IMR-90 (cell line): ENCODE data around the gene RPTOR. TPM values are rescaled to one million over a fixed set of nuclear protein-coding genes. Genes with fewer than 3 reads are reported as not detected.

Experiments
- ATAC-seq: fragments of 200-7000 bp; cut with Tn5 transposase; 2 replicates; pipeline ENCODE4 v1.9.1; 2020; ENCODE audit warnings: low read depth, mild to moderate bottlenecking, moderate library complexity
- BruUV-seq: library from RNA; stranded (reverse); fragments of 400-500 nt; replicated peaks from 2 replicates; lab custom pipeline; 2021; lab: Mats Ljungman, UMichigan
- CTCF ChIA-PET: fragments of 300-600 bp; formaldehyde crosslinking; extraction: SDS; loops from one replicate; lab custom pipeline; 2021; ENCODE audit warnings: antibody characterized with exemption; lab: Yijun Ruan, JAX
- POLR2A ChIA-PET: fragments of 300-600 bp; sonication (Branson Sonifier 250); formaldehyde crosslinking; loops from one replicate; lab custom pipeline; 2022; ENCODE audit warnings: antibody characterized with exemption; ENCODE audit not compliant: unreplicated experiment; lab: Charles Lee
- DNase-seq: peaks from one replicate; pipeline ENCODE4 v3.0.0; 2013
- H2AFZ ChIP-seq: replicated peaks from 2 replicates; pipeline ENCODE3; 2013; ENCODE audit warnings: low read length, mild to moderate bottlenecking; ENCODE audit not compliant: poor library complexity
- H2AK5ac ChIP-seq: 2 replicates; pipeline ENCODE4 v1.6.1; 2013; ENCODE audit warnings: low read depth, low read length, inconsistent platforms
- H2AK9ac ChIP-seq: replicated peaks from 2 replicates; pipeline ENCODE3; 2013; ENCODE audit warnings: mild to moderate bottlenecking, low read depth, low read length, moderate library complexity; ENCODE audit not compliant: poor library complexity
- H2BK120ac ChIP-seq: 2 replicates; pipeline ENCODE4 v1.6.1; 2013; ENCODE audit warnings: low read depth, low read length, inconsistent platforms
- H2BK15ac ChIP-seq: 3 replicates; pipeline ENCODE4 v1.6.1; 2013; ENCODE audit warnings: low read depth, low read length, inconsistent platforms
- H2BK20ac ChIP-seq: 2 replicates; pipeline ENCODE4 v1.6.1; 2013; ENCODE audit warnings: low read depth, mild to moderate bottlenecking, inconsistent platforms, low read length, moderate library complexity
- H2BK5ac ChIP-seq: 2 replicates; pipeline ENCODE4 v1.6.1; 2013; ENCODE audit warnings: mild to moderate bottlenecking, low read depth, low read length, inconsistent platforms; ENCODE audit not compliant: poor library complexity, severe bottlenecking
- H3K14ac ChIP-seq: replicated peaks from 2 replicates; pipeline ENCODE4 v1.6.1; 2013; ENCODE audit warnings: low read depth, low read length, inconsistent platforms
- H3K18ac ChIP-seq: 2 replicates; pipeline ENCODE4 v1.6.1; 2013; ENCODE audit warnings: low read depth, low read length, control low read depth
- H3K23ac ChIP-seq: 2 replicates; pipeline ENCODE4 v1.6.1; 2013; ENCODE audit warnings: low read depth, low read length, inconsistent platforms
- H3K27ac ChIP-seq: 2 replicates; pipeline ENCODE4 v1.5.1; 2013; ENCODE audit warnings: mild to moderate bottlenecking, control low read depth, low read length; ENCODE audit not compliant: insufficient read depth
- H3K27me3 ChIP-seq: 2 replicates; pipeline ENCODE4 v1.6.1; 2013; ENCODE audit warnings: low read length; ENCODE audit not compliant: control insufficient read depth, insufficient read depth
- H3K36me3 ChIP-seq: 2 replicates; pipeline ENCODE4 v1.6.1; 2013; ENCODE audit warnings: low read length, mixed read lengths; ENCODE audit not compliant: control insufficient read depth, insufficient read depth
- H3K4ac ChIP-seq: 2 replicates; pipeline ENCODE4 v1.6.1; 2013; ENCODE audit warnings: low read depth, low read length, inconsistent platforms
- H3K4me1 ChIP-seq: 2 replicates; pipeline ENCODE4 v1.6.1; 2013; ENCODE audit warnings: low read length, mixed read lengths; ENCODE audit not compliant: control insufficient read depth, insufficient read depth
- H3K4me2 ChIP-seq: 2 replicates; pipeline ENCODE4 v1.6.1; 2013; ENCODE audit warnings: low read depth, mild to moderate bottlenecking, control low read depth, low read length, moderate library complexity
- H3K4me3 ChIP-seq: 2 replicates; pipeline ENCODE4 v1.5.1; 2013; ENCODE audit warnings: low read depth, mild to moderate bottlenecking, control low read depth, low read length, moderate library complexity; ENCODE audit not compliant: insufficient read depth
- H3K56ac ChIP-seq: 2 replicates; pipeline ENCODE4 v1.6.1; 2013; ENCODE audit warnings: low read length, inconsistent platforms; ENCODE audit not compliant: insufficient read depth; ENCODE audit errors: extremely low read depth
- H3K79me1 ChIP-seq, 2 experiments: 2 replicates each; pipeline ENCODE4 v1.6.1; 2013; ENCODE audit warnings: low read length in 2 of 2, inconsistent platforms in 1 of 2, low read depth in 1 of 2
- H3K9ac ChIP-seq: 2 replicates; pipeline ENCODE4 v1.6.1; 2013; ENCODE audit warnings: low read depth, low read length, control low read depth
- H3K9me1 ChIP-seq: 2 replicates; pipeline ENCODE4 v1.6.1; 2013; ENCODE audit warnings: low read length, inconsistent platforms; ENCODE audit not compliant: insufficient read depth
- H3K9me3 ChIP-seq: 2 replicates; pipeline ENCODE4 v1.6.1; 2013; ENCODE audit warnings: low read length; ENCODE audit not compliant: control insufficient read depth, insufficient read depth
- H4K20me1 ChIP-seq: 2 replicates; pipeline ENCODE4 v1.6.1; 2013; ENCODE audit warnings: low read length, inconsistent platforms; ENCODE audit not compliant: insufficient read depth
- H4K5ac ChIP-seq: 2 replicates; pipeline ENCODE4 v1.6.1; 2013; ENCODE audit warnings: mild to moderate bottlenecking, low read depth, low read length, control low read depth
- H4K8ac ChIP-seq, 2 experiments: 2 replicates each; pipeline ENCODE4 v1.6.1; 2013; ENCODE audit warnings: low read depth in 2 of 2, low read length in 2 of 2, control low read depth in 1 of 2, inconsistent platforms in 1 of 2
- H4K91ac ChIP-seq: 2 replicates; pipeline ENCODE4 v1.6.1; 2013; ENCODE audit warnings: low read depth, low read length, inconsistent platforms; ENCODE audit not compliant: insufficient read depth
- BHLHE40 ChIP-seq: fragments of 150-350 bp; IDR thresholded peaks from 2 replicates; pipeline ENCODE4 v1.6.1; 2016; ENCODE audit warnings: mild to moderate bottlenecking, low read depth, low read length
- CEBPB ChIP-seq: IDR thresholded peaks from 2 replicates; pipeline ENCODE4 v1.6.1; 2012; ENCODE audit warnings: low read depth, low read length, improper control_type of control experiment
- CHD1 ChIP-seq: IDR thresholded peaks from 2 replicates; pipeline ENCODE4 v1.6.1; 2012; ENCODE audit warnings: low read depth, low read length, improper control_type of control experiment
- CTCF ChIP-seq: conservative IDR thresholded peaks from 2 replicates; pipeline ENCODE4 v1.5.1; 2012; ENCODE audit warnings: mild to moderate bottlenecking, low read depth, low read length, improper control_type of control experiment
- FOS ChIP-seq: fragments of 150-350 bp; IDR thresholded peaks from 2 replicates; pipeline ENCODE4 v1.6.1; 2016; ENCODE audit warnings: low read depth, low read length
- MAFK ChIP-seq: IDR thresholded peaks from 2 replicates; pipeline ENCODE4 v1.6.1; 2012; ENCODE audit warnings: low read depth, low read length, improper control_type of control experiment
- MAZ ChIP-seq: IDR thresholded peaks from 2 replicates; pipeline ENCODE4 v1.6.1; 2012; ENCODE audit warnings: low read depth, mild to moderate bottlenecking, low read length, improper control_type of control experiment, moderate library complexity, borderline replicate concordance
- MXI1 ChIP-seq: IDR thresholded peaks from 2 replicates; pipeline ENCODE4 v1.6.1; 2012; ENCODE audit warnings: low read depth, mild to moderate bottlenecking, low read length, moderate library complexity, borderline replicate concordance
- NFE2L2 ChIP-seq: fragments of 150-350 bp; IDR thresholded peaks from 2 replicates; pipeline ENCODE4 v1.6.1; 2016; ENCODE audit warnings: low read depth, mild to moderate bottlenecking, low read length
- POLR2A ChIP-seq: IDR thresholded peaks from 2 replicates; pipeline ENCODE4 v1.6.1; 2012; ENCODE audit warnings: mild to moderate bottlenecking, low read depth, low read length
- RAD21 ChIP-seq: IDR thresholded peaks from 2 replicates; pipeline ENCODE4 v1.6.1; 2012; ENCODE audit warnings: low read length, improper control_type of control experiment
- RCOR1 ChIP-seq: IDR thresholded peaks from 2 replicates; pipeline ENCODE4 v1.6.1; 2012; ENCODE audit warnings: mild to moderate bottlenecking, low read length, improper control_type of control experiment; ENCODE audit not compliant: insufficient replicate concordance
- RFX5 ChIP-seq: IDR thresholded peaks from 2 replicates; pipeline ENCODE4 v1.8.0; 2012; ENCODE audit warnings: low read depth, mild to moderate bottlenecking, low read length, moderate library complexity
- SMC3 ChIP-seq: fragments of 150-350 bp; IDR thresholded peaks from 2 replicates; pipeline ENCODE4 v1.6.1; 2016; ENCODE audit warnings: low read depth, mild to moderate bottlenecking, antibody characterized with exemption, low read length, moderate library complexity
- USF2 ChIP-seq: fragments of 150-350 bp; IDR thresholded peaks from 2 replicates; pipeline ENCODE4 v1.6.1; 2017; ENCODE audit warnings: mild to moderate bottlenecking, antibody characterized with exemption, low read length, low read depth
- WGBS, 2 experiments: methylation state at CpG; one replicate each; pipeline versions ENCODE4 v1.1.5 to v1.1.7; 2013; ENCODE audit warnings: missing lambda C conversion rate in 2 of 2; ENCODE audit not compliant: insufficient read length in 1 of 2; ENCODE audit errors: extremely low coverage in 2 of 2; 5-methylcytosine and 5-hydroxymethylcytosine counted together
- dilution Hi-C: fragments of 300-500 bp; cut with HindIII; formaldehyde crosslinking; loops from one replicate; pipeline ENCODE4 v1.14.3; 2018; ENCODE audit warnings: low sequenced_read_pairs; ENCODE audit not compliant: unreplicated experiment
- in situ Hi-C: fragments of 300-500 bp; cut with MboI; formaldehyde crosslinking; loops from 3 replicates; pipeline ENCODE4 v1.14.3; 2019; ENCODE audit warnings: low sequenced_read_pairs, inconsistent platforms, mixed read lengths
- intact Hi-C: fragments of 100-400 bp; cut with micrococcal nuclease; formaldehyde crosslinking; loops from 2 replicates; pipeline ENCODE4 v1.10.0; 2022
- polyA plus RNA-seq, 3 experiments: library from polyadenylated mRNA; depleted of rRNA; stranded (reverse); fragments of >200 nt; gene quantifications; 2 replicates each; pipeline ENCODE4 v1.2.3, GENCODE V29; 2012; ENCODE audit warnings: low replicate concordance in 1 of 3
- total RNA-seq: library from RNA; depleted of rRNA; stranded (reverse); fragments of >200 nt; gene quantifications from 2 replicates; pipeline ENCODE4 v1.2.3, GENCODE V29; 2012
- TF ChIP-seq, protein P1 (sequence below): fragments of 150-350 bp; IDR thresholded peaks from 2 replicates; pipeline ENCODE4 v1.6.1; 2016; ENCODE audit warnings: low read depth, mild to moderate bottlenecking, low read length, moderate library complexity, borderline replicate concordance

Gene RPTOR
- total and polyA plus RNA-seq, 2 of the 4 experiments (the other 2 are of a cell fraction): 10.8 to 14.7 TPM

- H3K27ac ChIP-seq: no peak overlapping the region
Observed at GRCh38 chr17:80936723-80937122, 392.1 kb downstream of the RPTOR start.

More at GRCh38 chr17:80936723-80937122, 392.1 kb downstream of the RPTOR start:
- ATAC-seq: no peak
- Histone ChIP-seq H2BK5ac (no peak overlapping the region), H4K91ac (no peak overlapping the region), H4K20me1 (no peaks in the 10 kb centered on the region), H2BK120ac (no peak overlapping the region), H2AFZ (no peak overlapping the region), H3K27me3 (no peaks in the 10 kb centered on the region), H3K56ac (no peak overlapping the region), H3K4me3 (no peak overlapping the region), H3K9ac (no peak overlapping the region), H3K4me1 (peaks cover 2% of the 10 kb centered on the region; the same call in 1 of the 2 replicates), H3K23ac (no peak overlapping the region), H3K9me1 (peaks cover 2% of the 10 kb centered on the region; the same call in 1 of the 2 replicates), H3K18ac (no peak overlapping the region), H2AK5ac (no peak overlapping the region), H3K9me3 (no peaks in the 10 kb centered on the region), H2BK20ac (no peak overlapping the region), H3K4me2 (no peak overlapping the region), H3K79me1 (no peaks in the 10 kb centered on the region; a peak in 1 of 4 replicates), H4K8ac (no peak overlapping the region), H3K14ac (no peak overlapping the region), H2AK9ac (no peak overlapping the region), H2BK15ac (no peak overlapping the region), H3K4ac (no peak overlapping the region), H3K36me3 (peaks cover 2% of the 10 kb centered on the region; the same call in 1 of the 2 replicates), H4K5ac (no peak overlapping the region)
- intact Hi-C loops: no loop called here
- no TSS peak for BruUV-seq
- no peak for DNase-seq
- ChIA-PET CTCF (no interaction called here), POLR2A (no interaction called here)
- TF ChIP-seq FOS: no peak
- TF ChIP-seq POLR2A: no peak
- no peak for TF ChIP-seq BHLHE40
- TF ChIP-seq CTCF: no peak
- TF ChIP-seq CHD1: no peak
- TF ChIP-seq MXI1: no peak
- no peak for TF ChIP-seq MAZ
- TF ChIP-seq RFX5: no peak
- no peak for TF ChIP-seq CEBPB
- no peak for TF ChIP-seq SMC3
- TF ChIP-seq RAD21: no peak
- TF ChIP-seq NFE2L2: no peak
- TF ChIP-seq RCOR1: no peak
- no peak for TF ChIP-seq USF2
- no peak for TF ChIP-seq MAFK
- TF ChIP-seq, protein P1, sequence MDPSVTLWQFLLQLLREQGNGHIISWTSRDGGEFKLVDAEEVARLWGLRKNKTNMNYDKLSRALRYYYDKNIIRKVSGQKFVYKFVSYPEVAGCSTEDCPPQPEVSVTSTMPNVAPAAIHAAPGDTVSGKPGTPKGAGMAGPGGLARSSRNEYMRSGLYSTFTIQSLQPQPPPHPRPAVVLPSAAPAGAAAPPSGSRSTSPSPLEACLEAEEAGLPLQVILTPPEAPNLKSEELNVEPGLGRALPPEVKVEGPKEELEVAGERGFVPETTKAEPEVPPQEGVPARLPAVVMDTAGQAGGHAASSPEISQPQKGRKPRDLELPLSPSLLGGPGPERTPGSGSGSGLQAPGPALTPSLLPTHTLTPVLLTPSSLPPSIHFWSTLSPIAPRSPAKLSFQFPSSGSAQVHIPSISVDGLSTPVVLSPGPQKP: no peak
- dilution Hi-C loops: no loop called here
- WGBS, 2 experiments: 70% methylated on average over 2 of the region's 12 CpGs; no CpG with 5 or more reads in 1 of the 2 experiments
- in situ Hi-C loops: no loop called here
